Activated B cell treated with CpG ODN at 0.5 μM for 24 hours (primary cell): ENCODE measurements around the gene NINJ2. TPM values are rescaled to one million over a fixed set of nuclear protein-coding genes. Genes with fewer than 3 reads are reported as not detected.

Experiments used
- ATAC-seq: fragments of 200-7000 bp; cut with Tn5 transposase; one replicate; pipeline ENCODE4 v1.10.0; 2021; ENCODE audit warnings: low read depth, mild to moderate bottlenecking, moderate library complexity
- CTCF ChIA-PET: fragments of 350-600 bp; sonication (Branson Sonifier 250); formaldehyde crosslinking; loops from one replicate; lab custom pipeline; 2021; ENCODE audit warnings: antibody characterized with exemption; lab: Charles Lee
- POLR2A ChIA-PET: fragments of 350-600 bp; sonication (Branson Sonifier 250); formaldehyde crosslinking; loops from one replicate; lab custom pipeline; 2021; ENCODE audit warnings: antibody characterized with exemption; lab: Charles Lee
- DNase-seq: peaks from one replicate; pipeline ENCODE4 v3.0.0; 2022
- H3K27ac Mint-ChIP-seq: one replicate; pipeline ENCODE4 v1.8.0; 2020; ENCODE audit warnings: mixed read lengths
- H3K27me3 Mint-ChIP-seq: one replicate; pipeline ENCODE4 v1.8.0; 2021; ENCODE audit warnings: mixed read lengths
- H3K36me3 Mint-ChIP-seq: one replicate; pipeline ENCODE4 v1.8.0; 2021; ENCODE audit warnings: low read depth, mixed read lengths
- H3K4me1 Mint-ChIP-seq: one replicate; pipeline ENCODE4 v1.8.0; 2021; ENCODE audit warnings: mixed read lengths
- H3K4me3 Mint-ChIP-seq: one replicate; pipeline ENCODE4 v1.8.0; 2020; ENCODE audit warnings: mild to moderate bottlenecking, mixed read lengths
- H3K9me3 Mint-ChIP-seq: one replicate; pipeline ENCODE4 v1.8.0; 2020; ENCODE audit warnings: mixed read lengths
- CTCF ChIP-seq: fragments of 200-600 bp; IDR thresholded peaks from one replicate; pipeline ENCODE4 v1.8.0; 2022; ENCODE audit warnings: antibody characterized with exemption, mild to moderate bottlenecking
- intact Hi-C: fragments of 100-400 bp; cut with micrococcal nuclease; formaldehyde crosslinking; loops from one replicate; pipeline ENCODE4 v1.15.1; 2024
- total RNA-seq: library from RNA; stranded (reverse); gene quantifications from 2 replicates; pipeline ENCODE4 v1.2.3, GENCODE V29; 2022

NINJ2 gene
- total RNA-seq, 1 donor from 2014 or later: 3.6 TPM

GRCh38 chr12:545835-546234 is 117.4 kb downstream of the NINJ2 start:
- peaks cover 38% of the 10 kb centered on the region for H3K27me3 Mint-ChIP-seq

GRCh38 chr12:544941-545635 is 118.2 kb downstream of the NINJ2 start:
- Mint-ChIP-seq H3K9me3 (no peaks in the 10 kb centered on the region), H3K4me1 (peaks cover 7% of the 10 kb centered on the region), H3K27me3 (peaks cover 32% of the 10 kb centered on the region), H3K27ac (no peak overlapping the region), H3K36me3 (no peaks in the 10 kb centered on the region), H3K4me3 (no peak overlapping the region)
- ChIA-PET CTCF (interaction anchor here (1.3 kb wide), 1 partner anchor 103 kb away, joined by 4 read pairs; no protein-coding TSS in a partner anchor), POLR2A (no interaction called here)
- TF ChIP-seq CTCF: no peak
- ATAC-seq: no peak
- intact Hi-C loops: no loop called here
- no peak for DNase-seq

More at GRCh38 chr12:545835-546234, 117.4 kb downstream of the NINJ2 start:
- no peak overlapping the region for H3K4me3 Mint-ChIP-seq
- DNase-seq (no peak), ATAC-seq (no peak)
- peaks cover 7% of the 10 kb centered on the region for H3K4me1 Mint-ChIP-seq
- intact Hi-C loops: no loop called here
- no peaks in the 10 kb centered on the region for H3K9me3 Mint-ChIP-seq
- ChIA-PET CTCF (no interaction called here), POLR2A (no interaction called here)
- H3K27ac Mint-ChIP-seq: no peak overlapping the region
- no peak for TF ChIP-seq CTCF
- H3K36me3 Mint-ChIP-seq: no peaks in the 10 kb centered on the region

- no peaks in the 10 kb centered on the region for H3K36me3 Mint-ChIP-seq
- peaks cover 7% of the 10 kb centered on the region for H3K4me1 Mint-ChIP-seq
- H3K27ac Mint-ChIP-seq: no peak overlapping the region
- H3K4me3 Mint-ChIP-seq: no peak overlapping the region
- H3K9me3 Mint-ChIP-seq: no peaks in the 10 kb centered on the region
- intact Hi-C loops: no loop called here
- DNase-seq (no peak), ATAC-seq (no peak)
- CTCF ChIA-PET: interaction anchor here (1.3 kb wide), 1 partner anchor 102 kb away, joined by 4 read pairs; no protein-coding TSS in a partner anchor
- H3K27me3 Mint-ChIP-seq: peaks cover 28% of the 10 kb centered on the region
- no peak for TF ChIP-seq CTCF
- POLR2A ChIA-PET: no interaction called here
These were observed 119.1 kb downstream of the NINJ2 start for GRCh38 chr12:544142-544541.

- no peak overlapping the region for H3K4me3 Mint-ChIP-seq
- DNase-seq (no peak), ATAC-seq (no peak)
- H3K4me1 Mint-ChIP-seq: peaks cover 7% of the 10 kb centered on the region
- no peak overlapping the region for H3K27ac Mint-ChIP-seq
- H3K27me3 Mint-ChIP-seq: peaks cover 26% of the 10 kb centered on the region
- TF ChIP-seq CTCF: no peak
- H3K36me3 Mint-ChIP-seq: no peaks in the 10 kb centered on the region
- ChIA-PET CTCF (no interaction called here), POLR2A (no interaction called here)
- no peaks in the 10 kb centered on the region for H3K9me3 Mint-ChIP-seq
- intact Hi-C loops: no loop called here
These were observed 120.2 kb downstream of the NINJ2 start for GRCh38 chr12:543114-543451.

- POLR2A ChIA-PET: no interaction called here
- CTCF ChIA-PET: no interaction called here
- intact Hi-C loops: no loop called here
- Mint-ChIP-seq H3K27ac (no peak overlapping the region), H3K36me3 (no peaks in the 10 kb centered on the region), H3K4me1 (peaks cover 7% of the 10 kb centered on the region), H3K9me3 (no peaks in the 10 kb centered on the region), H3K4me3 (no peak overlapping the region), H3K27me3 (peaks cover 23% of the 10 kb centered on the region)
- no peak for ATAC-seq
- no peak for TF ChIP-seq CTCF
- no peak for DNase-seq
These were observed 120.7 kb downstream of the NINJ2 start for GRCh38 chr12:542395-543113.
